ENCODE data around the gene CIROP. TPM values are rescaled to one million over a fixed set of nuclear protein-coding genes. Genes with fewer than 3 reads are reported as not detected.

CIROP gene
- total RNA-seq, 1 donor from 2014 or later: not detected

DNA sequence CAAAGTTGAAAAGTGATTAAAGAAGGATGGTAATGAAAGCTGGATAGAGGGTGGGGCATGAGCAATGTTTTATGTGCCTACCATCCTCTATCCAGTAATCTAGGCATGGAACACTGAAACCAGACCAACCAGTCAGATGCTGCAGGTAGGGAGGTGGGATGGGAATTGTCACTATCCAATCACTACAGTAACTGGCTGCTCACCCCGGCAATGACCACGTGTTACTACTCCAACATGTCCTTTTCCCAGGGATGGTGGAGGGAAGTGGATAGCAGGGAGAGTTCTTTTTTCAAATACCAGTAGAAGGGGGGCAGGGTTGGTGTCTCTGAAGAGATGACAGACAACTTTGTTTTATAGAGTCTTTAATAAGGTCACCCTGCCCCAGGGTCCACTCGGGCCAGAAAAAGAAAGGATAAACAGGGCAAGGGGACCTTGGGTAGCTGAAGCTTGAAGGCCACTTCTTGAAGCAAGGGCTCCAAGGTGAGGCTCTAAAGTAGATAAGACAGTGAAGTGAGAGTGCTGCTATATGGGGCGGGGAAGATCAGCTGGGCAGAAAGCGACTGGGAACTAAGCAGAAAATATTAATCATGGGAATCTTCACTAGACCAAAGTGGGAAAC, 32.8 kb downstream of the CIROP start:
- peak overlapping the region; percentile 81 for H3K27ac ChIP-seq (replicated peaks)
- TF ChIP-seq, protein P1, sequence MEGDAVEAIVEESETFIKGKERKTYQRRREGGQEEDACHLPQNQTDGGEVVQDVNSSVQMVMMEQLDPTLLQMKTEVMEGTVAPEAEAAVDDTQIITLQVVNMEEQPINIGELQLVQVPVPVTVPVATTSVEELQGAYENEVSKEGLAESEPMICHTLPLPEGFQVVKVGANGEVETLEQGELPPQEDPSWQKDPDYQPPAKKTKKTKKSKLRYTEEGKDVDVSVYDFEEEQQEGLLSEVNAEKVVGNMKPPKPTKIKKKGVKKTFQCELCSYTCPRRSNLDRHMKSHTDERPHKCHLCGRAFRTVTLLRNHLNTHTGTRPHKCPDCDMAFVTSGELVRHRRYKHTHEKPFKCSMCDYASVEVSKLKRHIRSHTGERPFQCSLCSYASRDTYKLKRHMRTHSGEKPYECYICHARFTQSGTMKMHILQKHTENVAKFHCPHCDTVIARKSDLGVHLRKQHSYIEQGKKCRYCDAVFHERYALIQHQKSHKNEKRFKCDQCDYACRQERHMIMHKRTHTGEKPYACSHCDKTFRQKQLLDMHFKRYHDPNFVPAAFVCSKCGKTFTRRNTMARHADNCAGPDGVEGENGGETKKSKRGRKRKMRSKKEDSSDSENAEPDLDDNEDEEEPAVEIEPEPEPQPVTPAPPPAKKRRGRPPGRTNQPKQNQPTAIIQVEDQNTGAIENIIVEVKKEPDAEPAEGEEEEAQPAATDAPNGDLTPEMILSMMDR (IDR thresholded peaks at IDR 0.05; ENCODE audit: borderline replicate concordance): no peak
- H3K9me3 ChIP-seq (replicated peaks): no peaks in the 10 kb centered on the region
- H3K36me3 ChIP-seq: peaks cover 66% of the 10 kb centered on the region
- H3K27me3 ChIP-seq (ENCODE audit: low read depth): no peaks in the 10 kb centered on the region
- no peak for DNase-seq
- H3K4me3 ChIP-seq: peak overlapping the region; percentile 70
- intact Hi-C loops (cut with micrococcal nuclease): no loop called here
- H3K4me1 ChIP-seq: peaks cover 59% of the 10 kb centered on the region

GRCh38 chr14:23071244-23071920, 33.4 kb downstream of the CIROP start:
- TF ChIP-seq, protein P1 (IDR thresholded peaks at IDR 0.05; ENCODE audit: borderline replicate concordance): no peak
- H3K4me3 ChIP-seq: peak overlapping the region; percentile 70
- DNase-seq: peak; percentile 83
- H3K27ac ChIP-seq (replicated peaks): peak overlapping the region; percentile 81
- H3K27me3 ChIP-seq (ENCODE audit: low read depth): no peaks in the 10 kb centered on the region
- intact Hi-C loops (cut with micrococcal nuclease): no loop called here
- H3K4me1 ChIP-seq: peaks cover 57% of the 10 kb centered on the region
- H3K9me3 ChIP-seq (replicated peaks): no peaks in the 10 kb centered on the region
- H3K36me3 ChIP-seq: peaks cover 66% of the 10 kb centered on the region

DNA sequence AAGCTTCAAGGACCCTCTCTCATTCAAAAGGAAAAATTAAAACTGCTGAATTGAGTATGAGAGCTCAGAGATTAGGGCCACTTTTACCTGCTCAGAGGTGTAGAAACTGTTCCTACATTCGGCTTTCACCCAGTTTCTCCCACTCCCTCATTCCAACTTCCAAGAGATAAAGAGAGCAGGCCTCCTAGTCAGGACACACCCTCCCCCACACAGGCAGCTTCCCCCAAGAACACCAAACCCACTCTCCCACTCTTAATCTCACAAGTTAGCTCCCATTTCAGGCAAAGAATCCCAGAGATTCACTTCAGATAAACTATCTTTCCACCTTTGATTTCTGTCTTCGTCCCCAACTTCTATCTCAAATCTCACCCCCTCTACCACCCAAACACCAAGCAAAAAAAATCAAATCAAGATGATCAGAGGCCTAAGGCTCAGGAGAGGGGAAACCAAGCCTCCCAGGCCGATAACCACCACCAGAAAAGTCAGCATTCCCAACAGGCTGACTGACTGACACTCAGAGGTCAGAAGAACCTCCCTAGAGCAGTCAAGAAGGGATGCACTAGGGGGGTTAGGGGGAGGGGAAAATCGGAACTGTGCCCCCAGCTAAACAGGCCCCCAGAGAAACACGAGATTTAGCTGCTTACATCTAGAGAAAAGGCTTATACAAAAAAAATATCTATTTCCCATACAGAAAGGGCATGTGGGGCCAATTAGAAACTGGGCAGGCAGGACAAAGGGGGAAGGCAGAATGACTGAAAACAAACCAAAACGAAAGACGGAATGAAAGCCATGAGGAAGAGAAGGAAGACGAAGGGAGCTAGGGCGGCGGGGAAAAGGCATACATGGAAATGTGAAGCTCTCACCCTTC, 34.3 kb downstream of the CIROP start:
- H3K4me1 ChIP-seq: peaks cover 56% of the 10 kb centered on the region
- peak overlapping the region; percentile 70 for H3K4me3 ChIP-seq
- peak overlapping the region; percentile 81 for H3K27ac ChIP-seq (replicated peaks)
- TF ChIP-seq, protein P1 (IDR thresholded peaks at IDR 0.05; ENCODE audit: borderline replicate concordance): no peak
- H3K27me3 ChIP-seq (ENCODE audit: low read depth): no peaks in the 10 kb centered on the region
- intact Hi-C loops (cut with micrococcal nuclease): no loop called here
- H3K36me3 ChIP-seq: peaks cover 66% of the 10 kb centered on the region
- DNase-seq: no peak
- H3K9me3 ChIP-seq (replicated peaks): no peaks in the 10 kb centered on the region

DNA sequence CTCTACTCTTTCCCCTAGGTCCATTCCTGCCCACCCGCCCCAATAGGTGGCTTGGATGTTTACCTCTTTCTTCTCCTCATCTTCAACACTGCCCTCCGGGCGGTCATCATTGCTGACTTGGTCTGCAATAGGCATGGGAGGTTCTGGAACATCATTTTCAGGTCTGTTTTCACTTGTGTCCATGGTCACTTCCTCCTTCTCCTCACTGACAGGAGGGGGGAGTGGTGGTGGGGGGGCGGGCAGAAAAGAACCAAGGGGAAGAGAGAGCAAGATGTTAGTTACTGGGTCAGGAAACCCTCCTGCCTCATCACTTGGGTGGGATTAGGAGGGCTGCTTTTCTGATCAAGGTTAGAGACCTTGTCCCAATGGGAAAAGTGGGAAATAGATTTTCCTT, 35.4 kb downstream of the CIROP start:
- no peaks in the 10 kb centered on the region for H3K9me3 ChIP-seq (replicated peaks)
- TF ChIP-seq, protein P1 (IDR thresholded peaks at IDR 0.05; ENCODE audit: borderline replicate concordance): no peak
- H3K4me1 ChIP-seq: peaks cover 56% of the 10 kb centered on the region
- peak overlapping the region; percentile 43 for H3K27ac ChIP-seq (replicated peaks)
- H3K4me3 ChIP-seq: no peak overlapping the region
- H3K36me3 ChIP-seq: peaks cover 66% of the 10 kb centered on the region
- H3K27me3 ChIP-seq (ENCODE audit: low read depth): no peaks in the 10 kb centered on the region
- no peak for DNase-seq
- intact Hi-C loops (cut with micrococcal nuclease): no loop called here

DNA sequence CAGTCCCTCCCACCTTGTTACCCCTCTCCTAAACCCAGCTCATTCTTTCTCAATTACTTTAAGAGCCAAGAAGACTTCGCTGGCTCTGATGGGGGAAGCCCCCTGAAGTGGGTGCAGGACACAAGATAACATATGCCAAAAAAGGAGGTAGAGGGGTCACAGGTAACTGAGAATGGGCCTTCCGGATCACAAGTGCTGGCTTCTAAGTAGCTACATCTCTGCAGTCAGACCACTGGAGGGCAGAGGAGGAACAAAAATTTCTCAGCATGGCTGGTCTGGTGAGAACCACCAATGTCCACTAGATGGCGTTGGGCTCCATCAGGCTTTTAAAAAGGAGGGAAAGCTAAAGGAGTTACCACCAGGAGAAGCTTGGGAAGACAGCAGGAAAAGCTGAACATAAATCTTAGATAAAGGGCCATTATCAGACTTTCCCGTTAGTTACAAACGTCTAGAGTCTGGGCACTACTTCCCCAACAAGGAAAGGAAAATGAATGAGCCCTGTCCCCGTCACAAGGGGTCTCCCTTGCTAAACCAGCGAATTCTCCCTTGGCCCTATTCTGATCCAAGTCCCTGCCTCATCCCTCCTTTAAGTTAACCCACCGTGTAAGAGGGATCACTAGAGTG, 35.9 kb downstream of the CIROP start:
- no peak overlapping the region for H3K4me3 ChIP-seq
- H3K27ac ChIP-seq (replicated peaks): peak overlapping the region; percentile 43
- H3K36me3 ChIP-seq: peaks cover 66% of the 10 kb centered on the region
- H3K9me3 ChIP-seq (replicated peaks): no peaks in the 10 kb centered on the region
- intact Hi-C loops (cut with micrococcal nuclease): no loop called here
- peaks cover 56% of the 10 kb centered on the region for H3K4me1 ChIP-seq
- no peaks in the 10 kb centered on the region for H3K27me3 ChIP-seq (ENCODE audit: low read depth)
- peak; percentile 60 for DNase-seq
- TF ChIP-seq, protein P1 (IDR thresholded peaks at IDR 0.05; ENCODE audit: borderline replicate concordance): peak; percentile 99

Measured in left ventricle myocardium inferior (tissue), 1 donor.